CD8-positive, alpha-beta memory T cell (primary cell): Measurements from ENCODE around the gene USB1. TPM values are rescaled to one million over a fixed set of nuclear protein-coding genes. Genes with fewer than 3 reads are reported as not detected.
A peak's percentile ranks its signal among the peaks of the same experiment; 100 is the strongest.

Experiments used
- CTCF ChIA-PET: fragments of 350-600 bp; sonication (Branson Sonifier 250); formaldehyde crosslinking; loops from one replicate; lab custom pipeline; 2021; ENCODE audit warnings: antibody characterized with exemption; lab: Charles Lee
- POLR2A ChIA-PET: fragments of 350-600 bp; sonication (Branson Sonifier 250); formaldehyde crosslinking; loops from one replicate; lab custom pipeline; 2021; ENCODE audit warnings: antibody characterized with exemption; lab: Charles Lee
- DNase-seq, 5 donors: peaks; one replicate each; pipeline versions ENCODE4 v3.0.0 to v3.0.0-alpha.2; 2020 to 2022; ENCODE audit warnings: mixed read lengths in 1 of 5
- H3K27ac ChIP-seq: one replicate; pipeline ENCODE4 v1.7.0; 2013; ENCODE audit warnings: low read depth, mild to moderate bottlenecking, low read length, moderate library complexity
- H3K27me3 ChIP-seq: 2 replicates; pipeline ENCODE4 v1.7.0; 2013; ENCODE audit warnings: low read length, mild to moderate bottlenecking; ENCODE audit not compliant: insufficient read depth, poor library complexity, severe bottlenecking
- H3K36me3 ChIP-seq: 2 replicates; pipeline ENCODE4 v1.7.0; 2013; ENCODE audit warnings: mild to moderate bottlenecking, low read length, moderate library complexity; ENCODE audit not compliant: insufficient read depth
- H3K4me1 ChIP-seq: 2 replicates; pipeline ENCODE4 v1.7.0; 2013; ENCODE audit warnings: mild to moderate bottlenecking, low read length, moderate library complexity; ENCODE audit not compliant: insufficient read depth
- H3K4me3 ChIP-seq: 2 replicates; pipeline ENCODE4 v1.7.0; 2013; ENCODE audit warnings: mild to moderate bottlenecking, low read length
- H3K9me3 ChIP-seq: 2 replicates; pipeline ENCODE4 v1.7.0; 2013; ENCODE audit warnings: mild to moderate bottlenecking, low read length
- H3K27ac Mint-ChIP-seq, 8 donors: one replicate each; pipeline ENCODE4 v1.8.0; 2020 to 2021; ENCODE audit warnings: mixed read lengths in 8 of 8, mild to moderate bottlenecking in 6 of 8, inconsistent platforms in 3 of 8, moderate library complexity in 3 of 8
- H3K27me3 Mint-ChIP-seq, 2 donors: one replicate each; pipeline ENCODE4 v1.8.0; 2020 to 2021; ENCODE audit warnings: mixed read lengths in 2 of 2, mild to moderate bottlenecking in 1 of 2, moderate library complexity in 1 of 2
- H3K36me3 Mint-ChIP-seq, 3 donors: one replicate each; pipeline ENCODE4 v1.8.0; 2020 to 2021; ENCODE audit warnings: mixed read lengths in 3 of 3, inconsistent platforms in 1 of 3, mild to moderate bottlenecking in 1 of 3
- H3K4me1 Mint-ChIP-seq, 3 donors: one replicate each; pipeline ENCODE4 v1.8.0; 2020 to 2021; ENCODE audit warnings: mixed read lengths in 3 of 3, inconsistent platforms in 1 of 3, mild to moderate bottlenecking in 1 of 3
- H3K4me3 Mint-ChIP-seq, 7 donors: one replicate each; pipeline ENCODE4 v1.8.0; 2020 to 2021; ENCODE audit warnings: mixed read lengths in 7 of 7, mild to moderate bottlenecking in 6 of 7, moderate library complexity in 4 of 7, inconsistent platforms in 2 of 7
- H3K9me3 Mint-ChIP-seq, 5 donors: one replicate each; pipeline ENCODE4 v1.8.0; 2020 to 2022; ENCODE audit warnings: mixed read lengths in 5 of 5, mild to moderate bottlenecking in 3 of 5, moderate library complexity in 2 of 5, inconsistent platforms in 1 of 5
- polyA plus RNA-seq: library from polyadenylated mRNA; unstranded; fragments of 300-500 nt; fragmentation: Illumina TruSeq; gene quantifications from one replicate; pipeline ENCODE4 v1.2.3, GENCODE V29; 2021
- total RNA-seq, 2 experiments: library from RNA; stranded (reverse); gene quantifications; one replicate each; pipeline ENCODE4 v1.2.3, GENCODE V29; 2021

Gene USB1
- total and polyA plus RNA-seq, 3 experiments from 2014 or later: 66.6 to 68.5 (median 68.1) TPM

- Histone ChIP-seq H3K27me3 (no peaks in the 10 kb centered on the region), H3K4me1 (no peaks in the 10 kb centered on the region), H3K4me3 (no peak overlapping the region), H3K36me3 (peaks cover 34% of the 10 kb centered on the region), H3K27ac (no peak overlapping the region), H3K9me3 (no peaks in the 10 kb centered on the region)
- Mint-ChIP-seq H3K27ac (no peak overlapping the region), H3K4me3 (no peak overlapping the region), H3K27me3 (no peaks in the 10 kb centered on the region), H3K36me3 (peaks cover 0 to 53% (median 10%) of the 10 kb centered on the region in 3 donors), H3K4me1 (peaks cover 0 to 4% (median 0%) of the 10 kb centered on the region in 3 donors), H3K9me3 (no peaks in the 10 kb centered on the region)
- no peak for DNase-seq
- ChIA-PET POLR2A (no interaction called here), CTCF (interaction anchor here (1.2 to 1.9 kb wide), 3 partner anchors 10 to 114 kb away, joined by 3 to 10 read pairs (median 5); partner anchors contain the start of gene USB1)
Measured at GRCh38 chr16:58013201-58013956, 12.2 kb downstream of the USB1 start.

- CTCF ChIA-PET: no interaction called here
Measured at GRCh38 chr16:58016840-58017446, 15.7 kb downstream of the USB1 start.

GRCh38 chr16:58018803-58019202 lies 17.6 kb downstream of the USB1 start:
- Mint-ChIP-seq H3K4me3 (peak overlapping the region in 1 of 7 donors; percentile 59), H3K27me3 (no peaks in the 10 kb centered on the region), H3K27ac (peak overlapping the region in 2 of 8 donors; percentile 26 to 33), H3K4me1 (peaks cover 7 to 15% (median 12%) of the 10 kb centered on the region in 3 donors), H3K9me3 (no peaks in the 10 kb centered on the region), H3K36me3 (peaks cover 0 to 22% (median 4%) of the 10 kb centered on the region in 3 donors)
- Histone ChIP-seq H3K27me3 (no peaks in the 10 kb centered on the region), H3K4me1 (peaks cover 6% of the 10 kb centered on the region), H3K36me3 (peaks cover 3% of the 10 kb centered on the region), H3K4me3 (no peak overlapping the region), H3K9me3 (no peaks in the 10 kb centered on the region), H3K27ac (no peak overlapping the region)
- POLR2A ChIA-PET: no interaction called here
- CTCF ChIA-PET: interaction anchor here (1.0 to 1.2 kb wide), 2 partner anchors 14 to 15 kb away, joined by 3 read pairs; no protein-coding TSS in a partner anchor
- no peak for DNase-seq

More at GRCh38 chr16:58016840-58017446, 15.7 kb downstream of the USB1 start:
- peaks cover 16% of the 10 kb centered on the region for H3K36me3 ChIP-seq
- no peak overlapping the region for H3K27ac ChIP-seq
- no peaks in the 10 kb centered on the region for H3K9me3 Mint-ChIP-seq
- no peaks in the 10 kb centered on the region for H3K27me3 Mint-ChIP-seq
- POLR2A ChIA-PET: no interaction called here
- H3K4me1 ChIP-seq: peaks cover 6% of the 10 kb centered on the region
- peaks cover 7 to 15% (median 12%) of the 10 kb centered on the region in 3 donors for H3K4me1 Mint-ChIP-seq
- no peaks in the 10 kb centered on the region for H3K9me3 ChIP-seq
- H3K27ac Mint-ChIP-seq: no peak overlapping the region
- DNase-seq: no peak
- H3K4me3 ChIP-seq: no peak overlapping the region
- H3K27me3 ChIP-seq: no peaks in the 10 kb centered on the region
- peaks cover 0 to 40% (median 4%) of the 10 kb centered on the region in 3 donors for H3K36me3 Mint-ChIP-seq
- no peak overlapping the region for H3K4me3 Mint-ChIP-seq

GRCh38 chr16:58019866-58020538 lies 18.8 kb downstream of the USB1 start:
- H3K4me3 Mint-ChIP-seq: no peak overlapping the region
- no peak overlapping the region for H3K27ac ChIP-seq
- CTCF ChIA-PET: interaction anchor here (1.0 kb wide), 1 partner anchor 14 kb away, joined by 3 read pairs; no protein-coding TSS in a partner anchor

GRCh38 chr16:58020628-58021521 lies 19.7 kb downstream of the USB1 start:
- peaks cover 3% of the 10 kb centered on the region for H3K36me3 ChIP-seq
- H3K27me3 Mint-ChIP-seq: peaks cover 0 to 3% of the 10 kb centered on the region in 2 donors
- no peak overlapping the region for H3K4me3 ChIP-seq
- peaks cover 16% of the 10 kb centered on the region for H3K4me1 ChIP-seq
- peaks cover 12 to 28% (median 20%) of the 10 kb centered on the region in 3 donors for H3K4me1 Mint-ChIP-seq
- no peak overlapping the region for H3K27ac ChIP-seq
- CTCF ChIA-PET: no interaction called here
- H3K9me3 ChIP-seq: no peaks in the 10 kb centered on the region
- no peaks in the 10 kb centered on the region for H3K27me3 ChIP-seq
- H3K27ac Mint-ChIP-seq: peak overlapping the region; percentile 4 to 88 (median 59)
- H3K4me3 Mint-ChIP-seq: peak overlapping the region in 1 of 7 donors; percentile 8
- peak; percentile 42 to 76 (median 56) for DNase-seq
- peaks cover 0 to 22% (median 4%) of the 10 kb centered on the region in 3 donors for H3K36me3 Mint-ChIP-seq
- no peaks in the 10 kb centered on the region for H3K9me3 Mint-ChIP-seq
- POLR2A ChIA-PET: no interaction called here

More at GRCh38 chr16:58019866-58020538, 18.8 kb downstream of the USB1 start:
- peaks cover 16% of the 10 kb centered on the region for H3K4me1 ChIP-seq
- peaks cover 3% of the 10 kb centered on the region for H3K36me3 ChIP-seq
- DNase-seq: no peak
- no peak overlapping the region for H3K4me3 ChIP-seq
- POLR2A ChIA-PET: no interaction called here
- peaks cover 11 to 26% (median 18%) of the 10 kb centered on the region in 3 donors for H3K4me1 Mint-ChIP-seq
- H3K36me3 Mint-ChIP-seq: peaks cover 0 to 21% (median 4%) of the 10 kb centered on the region in 3 donors
- H3K27me3 Mint-ChIP-seq: peaks cover 0 to 1% of the 10 kb centered on the region in 2 donors
- H3K9me3 Mint-ChIP-seq: no peaks in the 10 kb centered on the region
- H3K9me3 ChIP-seq: no peaks in the 10 kb centered on the region
- peak overlapping the region in 5 of 8 donors; percentile 4 to 88 (median 83) for H3K27ac Mint-ChIP-seq
- H3K27me3 ChIP-seq: no peaks in the 10 kb centered on the region

- no peaks in the 10 kb centered on the region for H3K27me3 ChIP-seq
- H3K9me3 Mint-ChIP-seq: no peaks in the 10 kb centered on the region
- H3K36me3 ChIP-seq: peaks cover 3% of the 10 kb centered on the region
- H3K4me3 Mint-ChIP-seq: no peak overlapping the region
- peaks cover 12 to 28% (median 20%) of the 10 kb centered on the region in 3 donors for H3K4me1 Mint-ChIP-seq
- peaks cover 0 to 22% (median 4%) of the 10 kb centered on the region in 3 donors for H3K36me3 Mint-ChIP-seq
- H3K4me1 ChIP-seq: peaks cover 16% of the 10 kb centered on the region
- H3K27ac Mint-ChIP-seq: peak overlapping the region in 1 of 8 donors; percentile 41
- H3K27me3 Mint-ChIP-seq: peaks cover 0 to 3% of the 10 kb centered on the region in 2 donors
- POLR2A ChIA-PET: no interaction called here
- DNase-seq: no peak
- H3K27ac ChIP-seq: no peak overlapping the region
- CTCF ChIA-PET: no interaction called here
- no peak overlapping the region for H3K4me3 ChIP-seq
- no peaks in the 10 kb centered on the region for H3K9me3 ChIP-seq
Measured at GRCh38 chr16:58021661-58022551, 20.7 kb downstream of the USB1 start.
